Tibial nerve (tissue), 4 donors: ENCODE results near the gene THRA. TPM values are rescaled to one million over a fixed set of nuclear protein-coding genes. Genes with fewer than 3 reads are reported as not detected.

Experiments
- DNase-seq, 2 donors: peaks; one replicate each; pipeline ENCODE4 v3.0.0-alpha.2; 2019; ENCODE audit warnings: low spot score in 2 of 2
- H3K27ac ChIP-seq, 4 donors: fragments of 200-600 bp; sonication (generic) in 3 of 4; one replicate each; pipeline ENCODE4 v1.5.1; 2017 to 2019; ENCODE audit warnings: mild to moderate bottlenecking in 1 of 4
- H3K27me3 ChIP-seq, 2 donors: fragments of 200-600 bp; sonication (generic) in 1 of 2; one replicate each; pipeline versions ENCODE4 v1.5.1 to v1.6.0; 2017 to 2019
- H3K36me3 ChIP-seq, 3 donors: fragments of 200-600 bp; sonication (generic); one replicate each; pipeline ENCODE4 v1.5.1; 2018 to 2019
- H3K4me1 ChIP-seq, 4 donors: fragments of 200-600 bp; sonication (generic) in 3 of 4; one replicate each; pipeline ENCODE4 v1.5.1; 2017 to 2019
- H3K4me3 ChIP-seq, 4 donors: fragments of 200-600 bp; sonication (generic) in 3 of 4; one replicate each; pipeline ENCODE4 v1.5.1; 2017 to 2019; ENCODE audit warnings: mild to moderate bottlenecking in 1 of 4, moderate library complexity in 1 of 4
- H3K9me3 ChIP-seq, 4 donors: fragments of 200-600 bp; sonication (generic) in 3 of 4; one replicate each; pipeline ENCODE4 v1.5.1; 2017 to 2019
- CTCF ChIP-seq, 5 experiments: fragments of 200-600 bp in 3 of 5; fragments of 450-650 bp in 2 of 5; sonication (generic) in 3 of 5; IDR thresholded peaks; one replicate each; pipeline ENCODE4 v1.5.1; 2016 to 2019; ENCODE audit warnings: antibody characterized with exemption in 5 of 5, mild to moderate bottlenecking in 3 of 5, moderate library complexity in 2 of 5
- EP300 ChIP-seq, 2 donors: sonication (generic); formaldehyde crosslinking; IDR thresholded peaks; one replicate each; pipeline ENCODE4 v1.6.1; 2017; ENCODE audit warnings: antibody characterized with exemption in 2 of 2, mild to moderate bottlenecking in 1 of 2
- POLR2A ChIP-seq, 2 donors: fragments of 450-650 bp; IDR thresholded peaks; one replicate each; pipeline ENCODE4 v1.6.1; 2017; ENCODE audit warnings: antibody characterized with exemption in 2 of 2, mild to moderate bottlenecking in 2 of 2, moderate library complexity in 2 of 2
- WGBS, 2 donors: methylation state at CpG; one replicate each; pipeline ENCODE4 v1.1.5; 2018; 5-methylcytosine and 5-hydroxymethylcytosine counted together
- total RNA-seq, 4 donors: library from RNA; depleted of rRNA; stranded (reverse); fragments of >200 nt; gene quantifications; one replicate each; pipeline ENCODE4 v1.1.0, GENCODE V29; 2016

THRA gene
- total RNA-seq, 4 donors from 2014 or later, result 65.4 to 86.1 (median 78.4) TPM

GRCh38 chr17:40024901-40025300, 37.9 kb upstream of the THRA start:
- no peak for TF ChIP-seq CTCF (IDR thresholded peaks at IDR 0.05)
- TF ChIP-seq EP300 (IDR thresholded peaks at IDR 0.05), result no peak
- no peak for TF ChIP-seq POLR2A (IDR thresholded peaks at IDR 0.05)
- Histone ChIP-seq H3K27ac (no peak overlapping the region), H3K9me3 (no peaks in the 10 kb centered on the region), H3K4me1 (peaks cover 0 to 43% (median 6%) of the 10 kb centered on the region in 4 donors), H3K36me3 (peaks cover 0 to 96% (median 26%) of the 10 kb centered on the region in 3 donors), H3K4me3 (no peak overlapping the region), H3K27me3 (no peaks in the 10 kb centered on the region)
- WGBS, 2 donors, result 89 to 93% methylated on average over 8 of the region's 8 CpGs
- no peak for DNase-seq

GRCh38 chr17:40025559-40025958, 37.2 kb upstream of the THRA start:
- peaks cover 0 to 36% (median 6%) of the 10 kb centered on the region in 4 donors for H3K4me1 ChIP-seq
- 82 to 92% methylated on average over 2 of the region's 2 CpGs for WGBS, 2 donors
- DNase-seq, result no peak
- H3K36me3 ChIP-seq, result peaks cover 0 to 96% (median 26%) of the 10 kb centered on the region in 3 donors
- no peaks in the 10 kb centered on the region for H3K9me3 ChIP-seq
- no peaks in the 10 kb centered on the region for H3K27me3 ChIP-seq
- no peak overlapping the region for H3K4me3 ChIP-seq
- no peak overlapping the region for H3K27ac ChIP-seq
- no peak for TF ChIP-seq POLR2A (IDR thresholded peaks at IDR 0.05)
- TF ChIP-seq EP300 (IDR thresholded peaks at IDR 0.05), result no peak
- TF ChIP-seq CTCF (IDR thresholded peaks at IDR 0.05), result no peak

GRCh38 chr17:40025991-40026815, 36.6 kb upstream of the THRA start:
- peaks cover 0 to 96% (median 26%) of the 10 kb centered on the region in 3 donors for H3K36me3 ChIP-seq
- H3K9me3 ChIP-seq, result no peaks in the 10 kb centered on the region
- H3K27me3 ChIP-seq, result no peaks in the 10 kb centered on the region
- 73 to 79% methylated on average over 21 to 22 of the region's 22 CpGs for WGBS, 2 donors
- H3K4me3 ChIP-seq, result no peak overlapping the region
- TF ChIP-seq EP300 (IDR thresholded peaks at IDR 0.05) (no peak), CTCF (IDR thresholded peaks at IDR 0.05) (no peak)
- DNase-seq, result no peak
- H3K27ac ChIP-seq, result peak overlapping the region in 1 of 4 donors; percentile 30
- H3K4me1 ChIP-seq, result peaks cover 0 to 30% (median 6%) of the 10 kb centered on the region in 4 donors

- H3K27me3 ChIP-seq, result no peaks in the 10 kb centered on the region
- WGBS, 2 donors, result 23 to 30% methylated on average over 28 to 33 of the region's 33 CpGs
- peak; percentile 55 to 65 for DNase-seq
- peak overlapping the region in 2 of 4 donors; percentile 26 to 30 for H3K27ac ChIP-seq
- peaks cover 0 to 22% (median 6%) of the 10 kb centered on the region in 4 donors for H3K4me1 ChIP-seq
- no peaks in the 10 kb centered on the region for H3K9me3 ChIP-seq
- peaks cover 0 to 96% (median 26%) of the 10 kb centered on the region in 3 donors for H3K36me3 ChIP-seq
- TF ChIP-seq EP300 (IDR thresholded peaks at IDR 0.05), result peak in 1 of 2 donors; percentile 18
- peak; percentile 86 to 97 (median 91) for TF ChIP-seq CTCF (IDR thresholded peaks at IDR 0.05)
- TF ChIP-seq POLR2A (IDR thresholded peaks at IDR 0.05), result no peak
- H3K4me3 ChIP-seq, result no peak overlapping the region
Measured at GRCh38 chr17:40026816-40027613, 35.8 kb upstream of the THRA start.
